WERI-Rb-1 (cell line): ENCODE data around the gene INSYN1.
A peak's percentile ranks its signal among the peaks of the same experiment; 100 is the strongest.

ENCODE experiments used
- DNase-seq: peaks from one replicate; pipeline ENCODE4 v3.0.0-alpha.2; 2020
- H3K27ac ChIP-seq: fragments of 250-450 bp; sonication (Bioruptor Pico); 2 replicates; pipeline ENCODE4 v1.5.1; 2020; ENCODE audit warnings: mild to moderate bottlenecking, moderate library complexity
- H3K27me3 ChIP-seq: fragments of 250-450 bp; sonication (Bioruptor Pico); 2 replicates; pipeline ENCODE4 v1.5.1; 2021; ENCODE audit warnings: mild to moderate bottlenecking, low read depth, moderate library complexity; ENCODE audit not compliant: insufficient read depth, severe bottlenecking
- H3K36me3 ChIP-seq: fragments of 250-450 bp; sonication (Bioruptor Pico); 2 replicates; pipeline ENCODE4 v1.5.1; 2020; ENCODE audit warnings: mild to moderate bottlenecking, moderate library complexity
- H3K4me3 ChIP-seq: 2 replicates; pipeline ENCODE4 v1.5.1; 2011; ENCODE audit warnings: low read depth, mild to moderate bottlenecking, control low read depth, low read length
- H3K9me3 ChIP-seq: fragments of 250-450 bp; sonication (Bioruptor Pico); 2 replicates; pipeline ENCODE4 v1.5.1; 2021; ENCODE audit warnings: mild to moderate bottlenecking, moderate library complexity; ENCODE audit not compliant: severe bottlenecking
- CTCF ChIP-seq: IDR thresholded peaks from 2 replicates; pipeline ENCODE4 v1.5.1; 2011; ENCODE audit warnings: low read depth, mild to moderate bottlenecking, control low read depth, inconsistent platforms, low read length

Gene INSYN1

GRCh38 chr15:73749971-73750370 is 3.2 kb downstream of the INSYN1 start:
- H3K9me3 ChIP-seq = no peaks in the 10 kb centered on the region
- peak overlapping the region; percentile 83 for H3K27ac ChIP-seq
- no peak for DNase-seq
- TF ChIP-seq CTCF = no peak
- peaks cover 11% of the 10 kb centered on the region for H3K36me3 ChIP-seq
- H3K27me3 ChIP-seq = no peaks in the 10 kb centered on the region
- no peak overlapping the region for H3K4me3 ChIP-seq

DNA sequence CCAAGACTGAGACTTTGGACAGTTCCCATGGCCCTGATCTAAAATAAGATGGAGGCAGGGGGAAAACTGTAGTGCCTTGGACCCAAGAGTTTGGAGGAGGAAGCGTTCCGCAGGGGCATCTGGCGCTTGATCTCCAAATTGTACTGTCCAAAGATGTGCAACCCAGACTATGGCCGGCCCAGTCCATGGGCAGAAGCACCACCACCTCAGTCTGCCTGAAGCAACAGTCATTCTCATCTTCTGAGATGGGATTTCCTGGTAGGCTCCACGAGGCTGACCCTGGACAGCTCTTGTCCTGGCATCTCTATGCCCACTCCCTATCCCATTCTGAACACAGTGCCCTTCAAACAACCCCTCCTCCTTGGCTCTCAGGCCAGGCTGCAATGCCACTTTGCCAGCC is 3.6 kb downstream of the INSYN1 start:
- H3K27me3 ChIP-seq = no peaks in the 10 kb centered on the region
- no peak overlapping the region for H3K4me3 ChIP-seq
- no peak for TF ChIP-seq CTCF

GRCh38 chr15:73748730-73749129 is 4.4 kb downstream of the INSYN1 start:
- H3K27ac ChIP-seq = peak overlapping the region; percentile 83
- no peak overlapping the region for H3K4me3 ChIP-seq
- H3K36me3 ChIP-seq = peaks cover 11% of the 10 kb centered on the region
- TF ChIP-seq CTCF = no peak
- no peak for DNase-seq
- no peaks in the 10 kb centered on the region for H3K9me3 ChIP-seq
- H3K27me3 ChIP-seq = no peaks in the 10 kb centered on the region

More for the DNA sequence above, 3.6 kb downstream of the INSYN1 start:
- no peak for DNase-seq
- no peaks in the 10 kb centered on the region for H3K9me3 ChIP-seq
- H3K36me3 ChIP-seq = peaks cover 11% of the 10 kb centered on the region
- H3K27ac ChIP-seq = peak overlapping the region; percentile 83

- DNase-seq = peak; percentile 87
- H3K36me3 ChIP-seq = peaks cover 11% of the 10 kb centered on the region
- H3K4me3 ChIP-seq = no peak overlapping the region
- no peaks in the 10 kb centered on the region for H3K27me3 ChIP-seq
- H3K9me3 ChIP-seq = no peaks in the 10 kb centered on the region
- no peak for TF ChIP-seq CTCF
- peak overlapping the region; percentile 83 for H3K27ac ChIP-seq
Observed at GRCh38 chr15:73747847-73748590, 5.1 kb downstream of the INSYN1 start.

DNA sequence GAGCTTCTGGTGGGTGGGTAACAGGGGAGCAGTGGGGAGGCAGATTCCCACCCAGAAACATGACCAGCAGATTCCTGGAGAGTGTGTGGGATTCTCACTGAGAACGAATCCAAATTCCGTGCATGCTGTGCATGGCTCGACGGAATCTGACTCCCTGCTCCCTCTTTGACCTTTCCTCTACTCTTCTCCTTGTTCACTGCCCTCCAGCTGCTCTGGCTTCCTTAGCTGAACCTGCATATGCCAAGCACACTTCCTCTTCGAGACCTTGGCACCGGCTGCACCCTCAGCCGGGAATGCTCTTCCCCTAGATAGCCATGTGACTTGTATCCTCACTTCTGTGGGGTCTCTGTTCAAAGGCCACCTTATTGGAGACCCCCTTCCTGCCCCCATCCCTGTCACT is 6.3 kb downstream of the INSYN1 start:
- Histone ChIP-seq H3K36me3 (peaks cover 14% of the 10 kb centered on the region), H3K9me3 (no peaks in the 10 kb centered on the region), H3K4me3 (no peak overlapping the region), H3K27ac (no peak overlapping the region), H3K27me3 (no peaks in the 10 kb centered on the region)
- TF ChIP-seq CTCF = no peak
- DNase-seq = no peak

DNA sequence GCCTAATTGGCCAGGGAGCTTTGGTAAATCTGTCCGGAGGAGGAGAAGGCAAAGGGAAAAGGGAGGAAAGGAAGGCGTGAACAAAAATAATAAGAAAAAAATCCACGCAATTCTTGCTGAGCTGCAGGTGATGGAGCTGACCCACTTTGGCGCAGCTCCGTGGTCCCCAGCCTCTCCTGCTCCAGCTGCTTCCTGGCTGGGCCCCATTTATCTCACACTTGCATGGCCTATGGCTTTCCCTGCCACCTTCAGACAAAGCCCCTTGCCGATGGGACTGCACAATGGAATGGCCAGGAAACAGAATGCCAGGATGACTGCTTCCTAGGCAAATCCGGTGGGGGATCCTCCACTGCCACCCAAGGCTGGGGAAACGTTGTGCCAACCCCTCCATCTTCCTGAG is 6.9 kb downstream of the INSYN1 start:
- Histone ChIP-seq H3K27me3 (no peaks in the 10 kb centered on the region), H3K9me3 (no peaks in the 10 kb centered on the region)

More for the DNA sequence above, 6.9 kb downstream of the INSYN1 start:
- no peak overlapping the region for H3K4me3 ChIP-seq
- peaks cover 17% of the 10 kb centered on the region for H3K36me3 ChIP-seq
- no peak for DNase-seq
- no peak overlapping the region for H3K27ac ChIP-seq
- TF ChIP-seq CTCF = no peak
